Measurements from ENCODE around the gene CTNNA2.

DNA sequence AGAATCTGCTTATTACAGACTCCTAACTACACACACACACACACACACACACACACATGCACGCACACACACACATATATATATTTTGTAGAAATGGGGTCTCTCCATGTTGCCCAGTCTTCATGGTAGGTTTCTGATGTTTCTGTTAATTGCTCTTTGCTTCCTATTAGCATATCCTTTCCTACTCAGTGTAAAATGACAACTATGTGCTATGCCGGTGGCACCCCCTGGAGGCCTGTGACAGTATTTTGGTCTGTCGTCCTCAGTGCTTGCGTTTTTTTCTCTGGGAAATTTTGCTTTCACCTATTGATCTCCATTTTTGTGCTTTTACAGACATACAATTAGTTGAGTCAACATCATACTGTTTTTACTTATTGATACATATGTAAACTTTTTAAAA is 469.6 kb downstream of the CTNNA2 start:
- TF ChIP-seq POLR2A (IDR thresholded peaks at IDR 0.05; ENCODE audit: low read depth, low read length): no peak
- TF ChIP-seq POLR2AphosphoS5 (IDR thresholded peaks at IDR 0.05; ENCODE audit: low read depth, low read length): no peak
